ENCODE data around the gene TAS2R14.

TAS2R14 gene

GRCh38 chr12:10901427-10901826 is 37.6 kb downstream of the TAS2R14 start:
- DNase-seq = no peak

GRCh38 chr12:10900972-10901371 is 38.1 kb downstream of the TAS2R14 start:
- DNase-seq = no peak

GRCh38 chr12:10900530-10900929 is 38.5 kb downstream of the TAS2R14 start:
- no peak for DNase-seq

GRCh38 chr12:10896854-10897253 is 42.2 kb downstream of the TAS2R14 start:
- DNase-seq = no peak

- DNase-seq = no peak
These were observed 47.1 kb downstream of the TAS2R14 start for GRCh38 chr12:10891937-10892336.

GRCh38 chr12:10889226-10889625 is 49.8 kb downstream of the TAS2R14 start:
- DNase-seq = no peak
